Osteoblast (primary cell): ENCODE measurements around the gene NEBL. TPM values are rescaled to one million over a fixed set of nuclear protein-coding genes. Genes with fewer than 3 reads are reported as not detected.

Experiments used
- DNase-seq: peaks from one replicate; pipeline ENCODE4 v3.0.0; 2011; ENCODE audit warnings: low spot score, mixed read lengths; ENCODE audit not compliant: insufficient read length; ENCODE audit errors: missing footprints
- H2AFZ ChIP-seq: 2 replicates; pipeline ENCODE4 v1.6.0; 2011; ENCODE audit warnings: mild to moderate bottlenecking, low read length
- H3K27ac ChIP-seq: 2 replicates; pipeline ENCODE4 v1.5.1; 2011; ENCODE audit warnings: mild to moderate bottlenecking, low read depth, low read length, moderate library complexity
- H3K27me3 ChIP-seq: 2 replicates; pipeline ENCODE4 v1.6.0; 2012; ENCODE audit warnings: mild to moderate bottlenecking, control low read depth, inconsistent platforms, low read length, moderate library complexity; ENCODE audit not compliant: insufficient read depth
- H3K36me3 ChIP-seq: 2 replicates; pipeline ENCODE4 v1.5.1; 2011; ENCODE audit warnings: mild to moderate bottlenecking, low read length, control low read depth, moderate library complexity; ENCODE audit not compliant: insufficient read depth
- H3K4me1 ChIP-seq: 2 replicates; pipeline ENCODE4 v1.5.1; 2011; ENCODE audit warnings: mild to moderate bottlenecking, low read length, control low read depth, moderate library complexity; ENCODE audit not compliant: insufficient read depth
- H3K4me2 ChIP-seq: 2 replicates; pipeline ENCODE4 v1.6.0; 2011; ENCODE audit warnings: mild to moderate bottlenecking, low read length; ENCODE audit not compliant: insufficient read depth
- H3K4me3 ChIP-seq: fragments of 200-600 bp; sonication (generic); 3 replicates; pipeline ENCODE4 v1.5.1; 2012; ENCODE audit warnings: mild to moderate bottlenecking, low read length, inconsistent platforms; ENCODE audit not compliant: insufficient read depth
- H3K79me2 ChIP-seq: 2 replicates; pipeline ENCODE4 v1.6.0; 2012; ENCODE audit warnings: mild to moderate bottlenecking, low read length, control low read depth, inconsistent platforms; ENCODE audit not compliant: insufficient read depth
- H3K9me3 ChIP-seq: 2 replicates; pipeline ENCODE4 v1.5.1; 2011; ENCODE audit warnings: low read depth, low read length, control low read depth
- H4K20me1 ChIP-seq: 2 replicates; pipeline ENCODE4 v1.6.0; 2012; ENCODE audit warnings: mild to moderate bottlenecking, low read length, control low read depth; ENCODE audit not compliant: insufficient read depth
- CTCF ChIP-seq: IDR thresholded peaks from 2 replicates; pipeline ENCODE4 v1.5.1; 2011; ENCODE audit warnings: mild to moderate bottlenecking, low read depth, low read length, moderate library complexity; ENCODE audit errors: extremely low read depth
- total RNA-seq: library from RNA; depleted of rRNA; stranded (reverse); fragments of >200 nt; gene quantifications from 2 replicates; pipeline ENCODE4 v1.2.3, GENCODE V29; 2012

NEBL gene
- total RNA-seq, 1 donor = under 0.01 TPM

- no peak for TF ChIP-seq CTCF
- Histone ChIP-seq H3K4me3 (no peak overlapping the region), H3K4me2 (no peak overlapping the region), H3K9me3 (no peaks in the 10 kb centered on the region), H4K20me1 (no peaks in the 10 kb centered on the region), H3K27me3 (no peaks in the 10 kb centered on the region), H3K36me3 (no peaks in the 10 kb centered on the region), H3K4me1 (no peaks in the 10 kb centered on the region), H3K79me2 (no peaks in the 10 kb centered on the region), H2AFZ (no peak overlapping the region), H3K27ac (no peak overlapping the region)
- DNase-seq = no peak
These were observed 26.3 kb downstream of the NEBL start for GRCh38 chr10:20870834-20871233.

GRCh38 chr10:20863008-20863407 lies 34.1 kb downstream of the NEBL start:
- H3K4me1 ChIP-seq = no peaks in the 10 kb centered on the region
- H3K4me3 ChIP-seq = no peak overlapping the region
- no peak overlapping the region for H3K4me2 ChIP-seq
- H3K9me3 ChIP-seq = no peaks in the 10 kb centered on the region
- no peak overlapping the region for H3K27ac ChIP-seq
- no peaks in the 10 kb centered on the region for H3K27me3 ChIP-seq
- H4K20me1 ChIP-seq = no peaks in the 10 kb centered on the region
- no peak for TF ChIP-seq CTCF
- no peaks in the 10 kb centered on the region for H3K79me2 ChIP-seq
- no peak overlapping the region for H2AFZ ChIP-seq
- no peak for DNase-seq
- no peaks in the 10 kb centered on the region for H3K36me3 ChIP-seq

DNA sequence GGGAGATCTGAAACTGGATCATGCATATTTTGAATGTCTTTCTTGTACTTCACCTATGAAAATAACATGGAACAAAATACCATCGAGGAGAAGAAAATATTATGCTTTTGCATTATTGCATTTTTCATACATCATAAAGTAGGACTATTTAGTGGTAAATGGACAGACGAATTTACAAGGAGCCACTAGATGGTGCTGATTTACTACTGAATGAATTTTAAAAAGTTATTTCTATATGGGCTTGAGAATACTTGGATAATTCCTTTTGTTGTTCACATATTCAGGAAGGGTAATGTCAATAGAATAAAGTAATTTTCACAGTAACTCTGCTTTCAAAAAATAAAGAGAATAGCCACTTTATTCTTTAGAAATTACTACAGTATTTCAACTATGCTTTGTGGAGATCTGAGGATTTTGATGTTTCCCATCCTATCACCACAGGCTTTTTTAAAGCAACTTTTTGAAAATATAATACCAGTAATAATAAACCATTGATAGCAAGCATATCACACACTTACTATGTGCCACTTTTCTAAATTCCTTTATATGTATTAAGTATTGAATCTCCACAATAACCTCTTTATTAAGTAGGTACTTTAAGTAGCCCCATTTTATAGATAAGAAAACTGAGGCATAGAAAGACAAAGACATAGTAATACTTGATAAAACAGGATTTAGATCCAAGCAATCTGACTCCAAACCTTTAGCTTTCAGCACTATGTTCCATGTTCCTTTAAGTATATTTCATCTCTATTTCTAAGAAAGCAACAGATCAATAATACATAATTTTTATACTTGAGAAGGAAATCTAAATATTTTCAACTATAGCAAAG lies 38.6 kb downstream of the NEBL start:
- no peak overlapping the region for H2AFZ ChIP-seq
- no peaks in the 10 kb centered on the region for H4K20me1 ChIP-seq
- peak; percentile 49 for TF ChIP-seq CTCF
- no peaks in the 10 kb centered on the region for H3K36me3 ChIP-seq
- H3K27ac ChIP-seq = no peak overlapping the region
- no peaks in the 10 kb centered on the region for H3K79me2 ChIP-seq
- no peak overlapping the region for H3K4me3 ChIP-seq
- peak; percentile 6 for DNase-seq
- no peaks in the 10 kb centered on the region for H3K4me1 ChIP-seq
- no peaks in the 10 kb centered on the region for H3K9me3 ChIP-seq
- H3K4me2 ChIP-seq = no peak overlapping the region
- H3K27me3 ChIP-seq = no peaks in the 10 kb centered on the region

DNA sequence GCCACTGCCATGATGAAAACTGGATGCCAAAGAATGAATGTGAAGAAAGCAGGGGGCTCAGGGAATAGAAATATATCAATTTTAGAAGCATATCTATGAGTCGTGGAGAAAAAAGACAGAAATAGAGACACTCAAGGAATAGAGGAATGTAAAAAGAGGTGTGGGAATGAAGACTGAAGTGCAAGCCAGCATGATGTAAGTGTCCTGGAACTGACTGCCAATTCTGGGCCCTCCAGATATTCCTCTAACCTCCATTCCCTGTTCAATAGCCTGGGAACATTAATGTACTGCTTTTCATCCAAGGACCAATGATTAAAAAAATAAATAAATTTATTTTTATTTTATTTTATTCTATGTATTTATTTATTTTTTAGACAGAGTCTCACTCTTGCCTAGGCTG lies 40.6 kb downstream of the NEBL start:
- DNase-seq = no peak
- Histone ChIP-seq H3K27ac (no peak overlapping the region), H4K20me1 (no peaks in the 10 kb centered on the region), H3K27me3 (no peaks in the 10 kb centered on the region), H3K79me2 (no peaks in the 10 kb centered on the region), H3K4me2 (no peak overlapping the region), H3K9me3 (no peaks in the 10 kb centered on the region), H3K4me1 (no peaks in the 10 kb centered on the region), H3K36me3 (no peaks in the 10 kb centered on the region), H3K4me3 (no peak overlapping the region), H2AFZ (no peak overlapping the region)
- TF ChIP-seq CTCF = no peak
